Measurements from ENCODE around the gene C19orf73. TPM values are rescaled to one million over a fixed set of nuclear protein-coding genes. Genes with fewer than 3 reads are reported as not detected.
A peak's percentile ranks its signal among the peaks of the same experiment; 100 is the strongest.

C19orf73 gene
- total RNA-seq, 4 donors from 2014 or later = 2.1 to 7.4 (median 4.7) TPM

DNA sequence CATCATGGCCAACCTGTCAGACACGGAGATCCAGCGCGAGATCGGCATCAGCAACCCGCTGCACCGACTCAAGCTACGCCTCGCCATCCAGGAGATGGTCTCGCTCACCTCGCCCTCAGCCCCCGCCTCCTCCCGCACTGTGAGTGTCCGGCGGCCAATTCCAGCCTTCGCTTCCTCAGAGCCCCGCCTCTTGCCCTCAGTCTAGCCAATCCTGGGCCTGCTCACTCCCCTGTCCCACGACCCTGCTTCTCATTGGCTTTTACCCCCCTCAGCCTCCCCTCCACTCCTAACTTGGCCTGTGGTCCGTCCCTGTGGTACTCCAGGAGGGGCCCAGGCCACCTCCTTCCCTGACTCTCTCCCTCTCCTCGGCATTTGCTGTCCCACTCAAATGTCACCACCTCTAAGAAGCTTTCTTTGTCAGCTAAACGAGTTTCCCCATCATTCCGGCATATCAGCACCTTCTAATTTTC is 24.0 kb upstream of the C19orf73 start:
- intact Hi-C loops (cut with DNase I) = no loop called here
- Histone ChIP-seq H3K4me3 (peak overlapping the region in 3 of 4 donors; percentile 32 to 65 (median 43)), H3K27me3 (peaks cover 0 to 5% (median 0%) of the 10 kb centered on the region in 4 donors), H3K27ac (peak overlapping the region in 1 of 4 donors; percentile 3), H3K4me1 (peaks cover 8 to 28% (median 9%) of the 10 kb centered on the region in 3 donors), H3K36me3 (no peaks in the 10 kb centered on the region), H3K9me3 (no peaks in the 10 kb centered on the region)
- WGBS, 2 donors = 2 to 6% methylated on average over 16 to 21 of the region's 21 CpGs
- no peak for DNase-seq
- TF ChIP-seq, protein P1, sequence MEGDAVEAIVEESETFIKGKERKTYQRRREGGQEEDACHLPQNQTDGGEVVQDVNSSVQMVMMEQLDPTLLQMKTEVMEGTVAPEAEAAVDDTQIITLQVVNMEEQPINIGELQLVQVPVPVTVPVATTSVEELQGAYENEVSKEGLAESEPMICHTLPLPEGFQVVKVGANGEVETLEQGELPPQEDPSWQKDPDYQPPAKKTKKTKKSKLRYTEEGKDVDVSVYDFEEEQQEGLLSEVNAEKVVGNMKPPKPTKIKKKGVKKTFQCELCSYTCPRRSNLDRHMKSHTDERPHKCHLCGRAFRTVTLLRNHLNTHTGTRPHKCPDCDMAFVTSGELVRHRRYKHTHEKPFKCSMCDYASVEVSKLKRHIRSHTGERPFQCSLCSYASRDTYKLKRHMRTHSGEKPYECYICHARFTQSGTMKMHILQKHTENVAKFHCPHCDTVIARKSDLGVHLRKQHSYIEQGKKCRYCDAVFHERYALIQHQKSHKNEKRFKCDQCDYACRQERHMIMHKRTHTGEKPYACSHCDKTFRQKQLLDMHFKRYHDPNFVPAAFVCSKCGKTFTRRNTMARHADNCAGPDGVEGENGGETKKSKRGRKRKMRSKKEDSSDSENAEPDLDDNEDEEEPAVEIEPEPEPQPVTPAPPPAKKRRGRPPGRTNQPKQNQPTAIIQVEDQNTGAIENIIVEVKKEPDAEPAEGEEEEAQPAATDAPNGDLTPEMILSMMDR (IDR thresholded peaks at IDR 0.05) = no peak
- TF ChIP-seq POLR2A (IDR thresholded peaks at IDR 0.05) = no peak

DNA sequence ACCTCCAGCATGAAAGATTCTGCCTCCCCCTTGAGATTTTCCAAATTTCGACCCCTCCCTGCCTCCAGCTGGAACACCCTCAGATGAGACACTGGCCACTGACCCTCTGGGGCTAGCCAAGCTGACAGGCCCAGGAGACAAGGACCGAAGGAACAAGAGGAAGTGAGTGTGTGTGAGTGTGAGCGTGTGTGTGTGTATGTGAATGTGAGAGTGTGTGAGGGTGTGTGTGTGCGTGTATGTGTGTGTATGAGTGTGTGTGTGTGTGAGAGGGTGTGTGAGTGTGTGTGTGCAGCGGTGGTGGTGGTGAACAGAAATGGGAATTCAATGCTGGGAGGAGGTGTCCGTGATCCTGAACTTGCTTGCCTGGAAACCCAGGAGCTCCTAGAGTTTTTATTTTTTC is 22.4 kb upstream of the C19orf73 start:
- intact Hi-C loops (cut with DNase I) = no loop called here
- H3K9me3 ChIP-seq = no peaks in the 10 kb centered on the region
- no peak overlapping the region for H3K27ac ChIP-seq
- no peaks in the 10 kb centered on the region for H3K36me3 ChIP-seq
- H3K4me3 ChIP-seq = no peak overlapping the region
- WGBS, 2 donors = 83 to 85% methylated on average over 6 of the region's 6 CpGs
- no peak for DNase-seq
- peaks cover 8 to 35% (median 16%) of the 10 kb centered on the region in 3 donors for H3K4me1 ChIP-seq
- peaks cover 0 to under 1% (median 0%) of the 10 kb centered on the region in 4 donors for H3K27me3 ChIP-seq
- TF ChIP-seq POLR2A (IDR thresholded peaks at IDR 0.05) = no peak
- TF ChIP-seq, protein P1 (IDR thresholded peaks at IDR 0.05) = no peak

DNA sequence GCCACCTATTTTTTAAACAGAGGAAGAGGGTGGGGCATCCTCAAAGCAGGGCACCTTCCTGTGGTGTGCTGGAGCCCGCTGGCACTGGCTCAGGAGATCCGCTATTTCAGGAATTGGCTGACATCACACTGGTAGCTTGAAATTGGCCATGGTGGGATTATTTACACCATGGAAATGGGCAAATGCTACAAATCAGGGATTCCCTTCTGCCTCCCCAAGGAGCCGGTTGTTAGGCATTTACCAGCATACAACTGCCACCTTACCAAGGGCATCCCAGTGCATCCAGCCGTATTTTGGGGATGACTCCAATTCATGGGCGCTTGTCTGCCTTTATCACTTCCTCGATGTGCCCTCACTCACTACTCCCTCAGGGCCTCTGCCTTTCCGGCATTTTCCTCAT is 22.0 kb upstream of the C19orf73 start:
- DNase-seq = no peak
- Histone ChIP-seq H3K27ac (no peak overlapping the region), H3K4me3 (no peak overlapping the region), H3K27me3 (no peaks in the 10 kb centered on the region), H3K36me3 (no peaks in the 10 kb centered on the region), H3K4me1 (peaks cover 5 to 35% (median 16%) of the 10 kb centered on the region in 3 donors), H3K9me3 (no peaks in the 10 kb centered on the region)
- 84% methylated on average over 5 to 7 of the region's 7 CpGs for WGBS, 2 donors
- intact Hi-C loops (cut with DNase I) = no loop called here
- TF ChIP-seq, protein P1 (IDR thresholded peaks at IDR 0.05) = no peak
- no peak for TF ChIP-seq POLR2A (IDR thresholded peaks at IDR 0.05)

DNA sequence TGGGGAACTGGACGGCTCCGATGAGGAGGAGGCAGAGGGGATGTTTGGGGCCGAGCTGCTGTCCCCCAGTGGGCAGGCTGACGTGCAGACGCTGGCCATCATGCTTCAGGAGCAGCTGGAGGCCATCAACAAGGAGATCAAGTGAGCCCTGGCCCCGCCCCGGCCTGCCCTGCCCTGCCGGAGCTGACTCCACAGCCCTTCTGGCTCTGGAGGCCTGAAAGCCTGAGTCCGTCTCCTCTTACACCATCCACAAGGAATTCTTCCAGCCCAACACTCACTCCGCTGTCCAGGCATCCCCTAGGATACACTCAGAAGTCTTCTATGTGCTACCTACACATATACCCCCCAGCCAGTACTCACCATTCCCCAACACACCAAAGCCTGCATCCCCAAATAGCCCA is 17.8 kb upstream of the C19orf73 start:
- WGBS, 2 donors = 49 to 78% methylated on average over 2 to 10 of the region's 10 CpGs
- no peak for DNase-seq
- peak overlapping the region in 1 of 4 donors; percentile 6 for H3K4me3 ChIP-seq

GRCh38 chr19:49135686-49136085 is 16.7 kb upstream of the C19orf73 start:
- TF ChIP-seq POLR2A (IDR thresholded peaks at IDR 0.05) = no peak
- TF ChIP-seq, protein P1 (IDR thresholded peaks at IDR 0.05) = no peak
- intact Hi-C loops (cut with DNase I) = no loop called here
- peak overlapping the region; percentile 56 to 84 (median 78) for H3K27ac ChIP-seq
- WGBS, 2 donors = 83% methylated on average over 2 of the region's 5 CpGs; no CpG with 5 or more reads in 1 of the 2 donors
- peaks cover 0 to 49% (median 22%) of the 10 kb centered on the region in 3 donors for H3K4me1 ChIP-seq
- no peak for DNase-seq
- peak overlapping the region in 1 of 4 donors; percentile 12 for H3K4me3 ChIP-seq
- no peaks in the 10 kb centered on the region for H3K9me3 ChIP-seq
- H3K36me3 ChIP-seq = peaks cover 0 to 15% (median 0%) of the 10 kb centered on the region in 3 donors
- H3K27me3 ChIP-seq = peaks cover 0 to 3% (median 0%) of the 10 kb centered on the region in 4 donors

More for the DNA sequence above, 17.8 kb upstream of the C19orf73 start:
- Histone ChIP-seq H3K27me3 (peaks cover 0 to 3% (median 0%) of the 10 kb centered on the region in 4 donors), H3K27ac (peak overlapping the region; percentile 16 to 84 (median 78)), H3K4me1 (peaks cover 0 to 49% (median 22%) of the 10 kb centered on the region in 3 donors), H3K36me3 (peaks cover 0 to 15% (median 0%) of the 10 kb centered on the region in 3 donors), H3K9me3 (no peaks in the 10 kb centered on the region)
- intact Hi-C loops (cut with DNase I) = no loop called here
- TF ChIP-seq, protein P1 (IDR thresholded peaks at IDR 0.05) = no peak

Data from esophagus squamous epithelium (tissue), 5 donors.